Body of pancreas (tissue), 4 donors: ENCODE data around the gene ZC3H12D. TPM values are rescaled to one million over a fixed set of nuclear protein-coding genes. Genes with fewer than 3 reads are reported as not detected.
"Not testable (repeated sequence)": the region's sequence is repeated elsewhere in the genome, so short reads cannot be mapped to it uniquely, and the experiment has no call there.

Experiments
- ATAC-seq: fragments of 150-250 bp; one replicate; pipeline ENCODE4 v1.9.1; 2016
- DNase-seq, 4 donors: peaks; one replicate each; pipeline ENCODE4 v3.0.0-alpha.2; 2019
- H3K27ac ChIP-seq, 4 donors: fragments of 200-600 bp; sonication (generic); 1 replicate in 3 of 4; 2 replicates in 1 of 4; pipeline versions ENCODE4 v1.5.1 to v1.6.1; 2016 to 2019; ENCODE audit warnings: mild to moderate bottlenecking in 1 of 4, mixed read lengths in 1 of 4, moderate library complexity in 1 of 4
- H3K27me3 ChIP-seq, 2 donors: fragments of 200-600 bp; sonication (generic); one replicate each; pipeline ENCODE4 v1.6.0; 2016; ENCODE audit warnings: mild to moderate bottlenecking in 1 of 2
- H3K36me3 ChIP-seq, 2 donors: fragments of 200-600 bp; sonication (generic); replicated peaks in 1 of 2; 2 replicates each; pipeline ENCODE4 v1.5.1; 2016; ENCODE audit warnings: low read depth in 2 of 2; ENCODE audit not compliant: insufficient read depth in 1 of 2
- H3K4me1 ChIP-seq: fragments of 200-600 bp; sonication (generic); one replicate; pipeline ENCODE4 v1.6.0; 2016
- H3K4me3 ChIP-seq, 2 donors: fragments of 200-600 bp; sonication (generic); 1 replicate in 1 of 2; 2 replicates in 1 of 2; pipeline ENCODE4 v1.5.1; 2016 to 2019
- H3K9me3 ChIP-seq, 3 donors: fragments of 200-600 bp; sonication (generic); 1 replicate in 2 of 3; 2 replicates in 1 of 3; pipeline ENCODE4 v1.5.1; 2016
- CTCF ChIP-seq, 7 experiments: fragments of 450-650 bp in 4 of 7; fragments of 200-600 bp in 3 of 7; sonication (generic) in 3 of 7; IDR thresholded peaks; one replicate each; pipeline ENCODE4 v1.5.1; 2016 to 2019; ENCODE audit warnings: antibody characterized with exemption in 7 of 7
- POLR2A ChIP-seq, 3 donors: fragments of 450-650 bp; IDR thresholded peaks; one replicate each; pipeline ENCODE4 v1.6.1; 2016; ENCODE audit warnings: antibody characterized with exemption in 3 of 3, mild to moderate bottlenecking in 2 of 3
- WGBS, 2 donors: methylation state at CpG; one replicate each; pipeline ENCODE4 v1.1.5; 2017; 5-methylcytosine and 5-hydroxymethylcytosine counted together
- intact Hi-C: fragments of 100-400 bp; cut with DNase I; formaldehyde crosslinking; loops from one replicate; pipeline ENCODE4 v1.15.1; 2023
- total RNA-seq, 2 donors: library from RNA; depleted of rRNA; stranded (reverse); fragments of >200 nt; gene quantifications; one replicate each; pipeline ENCODE4 v1.1.0, GENCODE V29; 2016

ZC3H12D gene
- total RNA-seq, 2 donors from 2014 or later = 0.52 to 2.6 TPM

GRCh38 chr6:149501201-149501600 lies 16.4 kb upstream of the ZC3H12D start:
- TF ChIP-seq CTCF (IDR thresholded peaks at IDR 0.05) (no peak), POLR2A (IDR thresholded peaks at IDR 0.05) (no peak)
- Histone ChIP-seq H3K4me3 (no peak overlapping the region), H3K4me1 (no peaks in the 10 kb centered on the region), H3K36me3 (peaks cover 0 to 2% of the 10 kb centered on the region in 2 donors), H3K27me3 (no peaks in the 10 kb centered on the region), H3K9me3 (no peaks in the 10 kb centered on the region), H3K27ac (no peak overlapping the region)
- intact Hi-C loops = no loop called here
- DNase-seq = no peak
- no peak for ATAC-seq
- WGBS, 2 donors = 92 to 97% methylated on average over 1 of the region's 1 CpG

GRCh38 chr6:149500096-149500495 lies 15.3 kb upstream of the ZC3H12D start:
- intact Hi-C loops = no loop called here
- ATAC-seq (no peak), DNase-seq (no peak)
- no peaks in the 10 kb centered on the region for H3K4me1 ChIP-seq
- peaks cover 0 to 2% of the 10 kb centered on the region in 2 donors for H3K36me3 ChIP-seq
- WGBS, 2 donors = 75 to 92% methylated on average over 1 of the region's 1 CpG
- no peaks in the 10 kb centered on the region for H3K9me3 ChIP-seq
- H3K27ac ChIP-seq = no peak overlapping the region
- TF ChIP-seq POLR2A (IDR thresholded peaks at IDR 0.05) = no peak
- TF ChIP-seq CTCF (IDR thresholded peaks at IDR 0.05) = no peak
- H3K27me3 ChIP-seq = no peaks in the 10 kb centered on the region
- H3K4me3 ChIP-seq = no peak overlapping the region

- intact Hi-C loops = no loop called here
- no peak overlapping the region for H3K4me3 ChIP-seq
- no peak for ATAC-seq
- no peak for TF ChIP-seq POLR2A (IDR thresholded peaks at IDR 0.05)
- TF ChIP-seq CTCF (IDR thresholded peaks at IDR 0.05) = no peak
- no peaks in the 10 kb centered on the region for H3K4me1 ChIP-seq
- H3K27ac ChIP-seq = peak overlapping the region in 1 of 4 donors; percentile 21
- H3K36me3 ChIP-seq = no peaks in the 10 kb centered on the region
- H3K27me3 ChIP-seq = no peaks in the 10 kb centered on the region
- H3K9me3 ChIP-seq = no peaks in the 10 kb centered on the region
- 59 to 68% methylated on average over 3 of the region's 3 CpGs for WGBS, 2 donors
- no peak for DNase-seq
Measured at GRCh38 chr6:149499066-149499465, 14.3 kb upstream of the ZC3H12D start.

GRCh38 chr6:149497365-149497764 lies 12.6 kb upstream of the ZC3H12D start:
- no peak for DNase-seq
- Histone ChIP-seq H3K36me3 (no peaks in the 10 kb centered on the region), H3K27me3 (no peaks in the 10 kb centered on the region), H3K9me3 (no peaks in the 10 kb centered on the region), H3K4me3 (no peak overlapping the region), H3K27ac (no peak overlapping the region), H3K4me1 (no peaks in the 10 kb centered on the region)
- no peak for ATAC-seq
- WGBS, 2 donors = 90 to 100% methylated on average over 2 of the region's 2 CpGs
- intact Hi-C loops = no loop called here
- no peak for TF ChIP-seq POLR2A (IDR thresholded peaks at IDR 0.05)
- TF ChIP-seq CTCF (IDR thresholded peaks at IDR 0.05) = no peak

- intact Hi-C loops, H3K36me3 ChIP-seq, DNase-seq, ATAC-seq, H3K27me3 ChIP-seq, H3K27ac ChIP-seq, H3K4me3 ChIP-seq, H3K9me3 ChIP-seq, H3K4me1 ChIP-seq: not testable (repeated sequence)
- 92 to 93% methylated on average over 6 of the region's 6 CpGs for WGBS, 2 donors
Measured at GRCh38 chr6:149496597-149496996, 11.8 kb upstream of the ZC3H12D start.

- H3K4me1 ChIP-seq, ATAC-seq, H3K4me3 ChIP-seq, intact Hi-C loops, H3K27me3 ChIP-seq, DNase-seq, H3K27ac ChIP-seq, H3K9me3 ChIP-seq, H3K36me3 ChIP-seq: not testable (repeated sequence)
- WGBS, 2 donors = 89 to 91% methylated on average over 10 to 11 of the region's 11 CpGs
Measured at GRCh38 chr6:149495349-149496016, 10.7 kb upstream of the ZC3H12D start.

- WGBS, 2 donors = 88 to 91% methylated on average over 4 of the region's 4 CpGs
- DNase-seq, H3K4me3 ChIP-seq, H3K27ac ChIP-seq, H3K27me3 ChIP-seq, H3K9me3 ChIP-seq, H3K4me1 ChIP-seq, H3K36me3 ChIP-seq, ATAC-seq, intact Hi-C loops: not testable (repeated sequence)
Measured at GRCh38 chr6:149494810-149495209, 10.0 kb upstream of the ZC3H12D start.
